Measurements from ENCODE around the gene PDZRN3. TPM values are rescaled to one million over a fixed set of nuclear protein-coding genes. Genes with fewer than 3 reads are reported as not detected.

Gene PDZRN3
- total RNA-seq, 4 donors from 2014 or later = 25.3 to 152 (median 45.4) TPM

DNA sequence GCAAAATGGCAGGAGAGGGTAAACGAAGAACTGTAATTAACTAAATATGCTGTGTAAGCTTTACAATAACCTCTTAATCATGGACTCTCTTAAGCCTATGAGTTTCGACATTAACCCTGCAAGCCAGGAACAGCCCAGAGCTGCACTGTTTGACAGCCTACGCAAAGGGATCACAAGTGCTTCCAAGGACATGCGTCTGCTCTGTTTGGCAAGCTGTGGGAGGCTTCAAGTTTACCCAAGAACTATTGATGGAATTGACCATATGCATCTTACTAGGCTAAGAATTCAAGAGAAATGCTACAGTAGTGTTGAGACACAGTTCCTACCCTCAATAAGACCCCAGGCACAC lies 66.0 kb downstream of the PDZRN3 start:
- TF ChIP-seq, protein P1, sequence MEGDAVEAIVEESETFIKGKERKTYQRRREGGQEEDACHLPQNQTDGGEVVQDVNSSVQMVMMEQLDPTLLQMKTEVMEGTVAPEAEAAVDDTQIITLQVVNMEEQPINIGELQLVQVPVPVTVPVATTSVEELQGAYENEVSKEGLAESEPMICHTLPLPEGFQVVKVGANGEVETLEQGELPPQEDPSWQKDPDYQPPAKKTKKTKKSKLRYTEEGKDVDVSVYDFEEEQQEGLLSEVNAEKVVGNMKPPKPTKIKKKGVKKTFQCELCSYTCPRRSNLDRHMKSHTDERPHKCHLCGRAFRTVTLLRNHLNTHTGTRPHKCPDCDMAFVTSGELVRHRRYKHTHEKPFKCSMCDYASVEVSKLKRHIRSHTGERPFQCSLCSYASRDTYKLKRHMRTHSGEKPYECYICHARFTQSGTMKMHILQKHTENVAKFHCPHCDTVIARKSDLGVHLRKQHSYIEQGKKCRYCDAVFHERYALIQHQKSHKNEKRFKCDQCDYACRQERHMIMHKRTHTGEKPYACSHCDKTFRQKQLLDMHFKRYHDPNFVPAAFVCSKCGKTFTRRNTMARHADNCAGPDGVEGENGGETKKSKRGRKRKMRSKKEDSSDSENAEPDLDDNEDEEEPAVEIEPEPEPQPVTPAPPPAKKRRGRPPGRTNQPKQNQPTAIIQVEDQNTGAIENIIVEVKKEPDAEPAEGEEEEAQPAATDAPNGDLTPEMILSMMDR (IDR thresholded peaks at IDR 0.05; ENCODE audit: low read depth) = no peak

GRCh38 chr3:73557986-73558726 lies 66.6 kb downstream of the PDZRN3 start:
- TF ChIP-seq, protein P1 (IDR thresholded peaks at IDR 0.05; ENCODE audit: low read depth) = no peak

GRCh38 chr3:73556520-73557372 lies 68.0 kb downstream of the PDZRN3 start:
- TF ChIP-seq, protein P1 (IDR thresholded peaks at IDR 0.05; ENCODE audit: low read depth) = no peak

DNA sequence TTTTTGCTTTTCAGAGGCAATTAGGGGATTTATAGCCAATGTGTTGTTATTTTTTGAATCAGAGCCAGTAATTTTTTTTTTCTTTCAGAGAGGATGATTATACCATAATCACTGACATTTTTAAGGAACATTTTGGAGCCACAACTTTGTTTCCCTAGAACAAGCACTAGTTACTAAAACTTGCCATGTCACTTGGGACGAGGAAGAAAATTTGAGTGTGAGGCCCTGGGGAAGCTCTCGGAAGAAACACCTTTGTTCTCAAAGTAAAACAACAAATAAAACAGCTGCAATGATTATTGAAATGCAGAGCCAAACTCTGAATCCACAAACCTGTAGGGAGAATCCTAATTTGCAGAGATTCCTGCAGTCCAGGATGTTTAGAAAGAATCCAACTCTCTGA lies 69.7 kb downstream of the PDZRN3 start:
- TF ChIP-seq, protein P1 (IDR thresholded peaks at IDR 0.05; ENCODE audit: low read depth) = no peak

GRCh38 chr3:73552700-73553099 lies 72.0 kb downstream of the PDZRN3 start:
- TF ChIP-seq, protein P1 (IDR thresholded peaks at IDR 0.05; ENCODE audit: low read depth) = no peak

DNA sequence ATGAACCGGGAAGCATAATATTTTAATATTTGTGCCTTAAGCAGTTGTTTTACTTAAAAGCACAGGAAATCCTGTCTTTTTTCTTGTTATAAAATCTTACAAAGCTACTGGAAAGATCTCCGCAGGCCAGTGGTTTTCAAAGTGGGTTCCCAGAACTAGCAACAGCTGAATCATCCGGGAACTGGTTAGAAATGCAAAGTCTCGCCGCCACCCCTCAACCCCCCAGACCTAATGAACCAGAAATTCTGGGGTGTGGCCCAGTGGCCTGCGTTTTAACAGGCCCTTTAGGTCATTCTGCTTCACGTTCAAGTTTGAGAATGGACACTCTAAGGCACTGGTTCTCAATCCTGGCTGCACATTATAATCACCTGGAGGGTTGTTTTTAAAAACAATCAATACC lies 74.7 kb downstream of the PDZRN3 start:
- TF ChIP-seq, protein P1 (IDR thresholded peaks at IDR 0.05; ENCODE audit: low read depth) = no peak

GRCh38 chr3:73549051-73549600 lies 75.6 kb downstream of the PDZRN3 start:
- TF ChIP-seq, protein P1 (IDR thresholded peaks at IDR 0.05; ENCODE audit: low read depth) = no peak
